HuH-7.5 (cell line): ENCODE data around the gene KRTAP3-3.
"Not testable (repeated sequence)": the region's sequence is repeated elsewhere in the genome, so short reads cannot be mapped to it uniquely, and the experiment has no call there.

Source experiments
- DNase-seq: peaks from one replicate; pipeline ENCODE4 v3.0.0; 2011; ENCODE audit warnings: low spot score

Gene KRTAP3-3

DNA sequence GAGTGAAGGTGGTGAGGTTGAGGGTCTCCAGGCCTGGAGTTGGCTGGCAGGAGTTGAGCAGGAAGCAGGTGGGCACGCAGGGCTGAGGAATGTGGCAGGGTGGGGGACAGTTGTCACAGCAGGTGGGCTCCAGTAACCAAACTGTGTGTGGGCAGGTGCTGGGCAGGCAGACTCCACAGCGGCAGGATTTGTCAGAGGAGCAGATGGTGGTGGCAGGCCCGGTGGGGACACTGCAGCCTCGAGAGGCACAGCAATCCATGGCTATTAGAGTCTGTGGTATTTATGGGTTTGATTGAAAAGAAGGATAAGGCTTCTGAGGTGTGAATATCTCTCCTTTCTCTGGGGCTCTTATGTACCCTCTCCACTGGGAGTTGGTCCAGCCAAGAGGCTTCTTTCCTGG is at the start of gene KRTAP3-3:
KRTAP3-3 (minus strand) TSS at position 326 of the 400 bp plus-strand sequence; CDS start at position 259, 67 bp downstream.
- no peak for DNase-seq

DNA sequence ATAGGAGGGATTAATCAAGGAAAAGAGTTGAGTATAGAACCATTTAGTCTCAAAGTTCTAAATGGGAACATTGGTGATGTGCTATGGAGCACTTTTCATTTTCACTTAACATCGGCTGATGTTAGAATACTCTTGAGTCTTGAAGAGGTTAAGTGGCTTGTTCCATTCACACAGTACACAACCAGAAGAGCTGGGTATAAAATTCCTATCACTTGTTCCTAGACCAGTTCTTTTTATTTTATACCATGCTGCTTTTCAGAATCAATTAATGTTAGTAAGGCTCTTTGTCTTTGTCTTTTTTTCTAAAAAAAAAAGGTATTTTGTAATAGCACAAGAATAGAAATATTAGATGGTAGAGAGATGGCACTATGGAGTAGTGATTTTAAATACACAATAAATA is 49.0 kb upstream of the KRTAP3-3 start:
- DNase-seq = no peak

DNA sequence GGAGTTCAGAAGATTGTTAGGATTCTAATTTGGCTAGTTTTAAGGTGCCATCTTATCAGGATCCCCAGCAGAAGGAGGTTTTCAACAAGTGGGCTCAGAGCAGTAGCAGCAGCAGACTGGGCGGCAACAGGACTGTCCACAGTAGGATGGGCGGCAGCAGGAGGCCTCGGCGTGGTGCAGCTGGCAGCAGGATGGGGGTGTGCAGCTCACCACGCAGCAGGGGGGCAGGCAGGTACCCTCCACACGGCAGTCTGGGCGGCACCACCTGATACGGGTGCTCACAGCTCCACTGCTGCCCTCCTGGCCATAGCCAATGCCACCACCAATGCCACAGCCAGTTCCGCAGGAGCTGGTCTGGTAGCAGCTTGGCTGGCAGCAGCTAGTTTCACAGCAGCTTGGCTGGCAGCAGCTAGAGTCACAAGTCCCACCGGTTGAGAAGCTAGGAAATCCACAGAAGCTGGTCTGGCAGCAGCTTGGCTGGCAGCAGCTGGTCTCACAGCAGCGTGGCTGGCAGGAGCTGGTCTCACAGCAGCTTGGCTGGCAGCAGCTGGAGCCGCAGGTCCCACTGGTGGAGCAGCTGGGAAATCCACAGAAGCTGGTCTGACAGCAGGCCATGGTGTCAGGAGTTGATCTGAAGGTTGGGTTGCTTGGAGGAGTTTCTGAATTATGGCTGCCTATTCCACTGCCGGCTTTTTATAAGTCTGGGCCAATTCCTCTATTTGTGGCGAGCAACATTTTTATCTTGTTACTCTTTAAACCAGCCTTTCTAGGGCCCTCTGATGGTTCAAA is 47.0 kb upstream of the KRTAP3-3 start, which contains the start of gene KRTAP1-1:
KRTAP1-1 (minus strand) TSS at position 668 of the 789 bp plus-strand sequence; CDS start at position 615, 53 bp downstream.
- DNase-seq = not testable (repeated sequence)

DNA sequence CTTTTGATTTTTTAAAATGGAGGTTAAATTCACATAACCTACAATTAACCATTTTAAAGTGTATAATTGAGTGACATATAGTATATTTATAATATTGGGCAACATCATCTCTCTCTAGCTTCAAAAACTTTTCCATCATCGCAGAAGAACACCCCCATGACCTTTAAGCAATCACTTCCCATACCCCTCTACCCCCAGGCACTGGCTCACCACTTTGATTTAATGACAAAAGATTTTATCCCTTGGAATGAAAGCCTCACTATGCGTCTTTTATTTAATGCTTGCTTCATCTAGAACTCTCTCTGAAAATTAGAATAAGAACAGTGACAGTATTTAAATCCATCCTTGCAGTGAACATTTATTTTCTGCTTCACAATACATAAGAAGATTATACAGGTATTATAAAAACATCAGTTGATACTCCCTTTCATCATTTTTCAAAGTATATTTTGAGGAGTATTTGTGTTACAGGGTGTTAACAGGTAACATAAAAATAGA is 43.9 kb upstream of the KRTAP3-3 start:
- DNase-seq = no peak

DNA sequence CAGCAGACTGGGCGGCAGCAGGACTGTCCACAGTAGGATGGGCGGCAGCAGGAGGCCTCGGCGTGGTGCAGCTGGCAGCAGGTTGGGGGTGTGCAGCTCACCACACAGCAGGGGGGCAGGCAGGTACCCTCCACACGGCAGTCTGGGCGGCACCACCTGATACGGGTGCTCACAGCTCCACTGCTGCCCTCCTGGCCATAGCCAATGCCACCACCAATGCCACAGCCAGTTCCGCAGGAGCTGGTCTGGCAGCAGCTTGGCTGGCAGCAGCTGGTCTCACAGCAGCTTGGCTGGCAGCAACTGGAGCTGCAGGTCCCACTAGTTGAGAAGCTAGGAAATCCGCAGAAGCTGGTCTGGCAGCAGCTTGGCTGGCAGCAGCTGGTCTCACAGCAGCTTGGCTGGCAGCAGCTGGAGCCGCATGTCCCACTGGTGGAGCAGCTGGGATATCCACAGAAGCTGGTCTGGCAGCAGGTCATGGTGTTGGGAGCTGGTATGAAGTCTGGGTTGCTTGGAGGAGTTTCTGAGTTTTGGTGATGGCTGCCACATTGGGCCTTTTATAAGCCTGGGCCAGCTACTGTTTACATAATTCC is 40.5 kb upstream of the KRTAP3-3 start, which contains the start of gene KRTAP1-3:
KRTAP1-3 (minus strand) TSS at position 529 of the 590 bp plus-strand sequence; CDS start at position 476, 53 bp downstream.
- not testable (repeated sequence) for DNase-seq

DNA sequence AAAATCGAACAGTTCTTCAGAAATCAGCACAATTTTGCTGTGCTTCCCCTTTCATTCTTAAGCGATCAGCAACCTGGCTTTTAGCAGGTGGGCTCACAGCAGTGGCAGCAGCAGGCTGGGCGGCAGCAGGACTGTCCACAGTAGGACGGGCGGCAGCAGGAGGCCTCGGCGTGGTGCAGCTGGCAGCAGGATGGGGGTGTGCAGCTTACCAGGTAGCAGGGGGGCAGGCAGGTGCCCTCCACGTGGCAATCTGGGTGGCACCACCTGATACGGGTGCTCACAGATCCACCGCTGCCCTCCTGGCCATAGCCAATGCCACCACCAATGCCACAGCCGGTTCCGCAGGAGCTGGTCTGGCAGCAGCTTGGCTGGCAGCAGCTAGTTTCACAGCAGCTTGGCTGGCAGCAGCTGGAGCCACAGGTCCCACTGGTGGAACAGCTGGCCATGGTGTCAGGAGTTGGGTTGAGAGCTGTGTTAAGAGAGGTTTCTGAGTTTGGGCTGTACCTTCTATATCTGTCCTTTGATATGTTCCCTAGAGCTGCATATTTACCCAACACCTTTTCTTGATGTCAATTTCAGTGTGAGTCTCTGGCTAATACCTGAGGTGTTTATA is 35.8 kb upstream of the KRTAP3-3 start, which contains the start of gene KRTAP1-4:
KRTAP1-4 (minus strand) TSS at position 563 of the 613 bp plus-strand sequence; CDS start at position 446, 117 bp downstream.
- DNase-seq = no peak

DNA sequence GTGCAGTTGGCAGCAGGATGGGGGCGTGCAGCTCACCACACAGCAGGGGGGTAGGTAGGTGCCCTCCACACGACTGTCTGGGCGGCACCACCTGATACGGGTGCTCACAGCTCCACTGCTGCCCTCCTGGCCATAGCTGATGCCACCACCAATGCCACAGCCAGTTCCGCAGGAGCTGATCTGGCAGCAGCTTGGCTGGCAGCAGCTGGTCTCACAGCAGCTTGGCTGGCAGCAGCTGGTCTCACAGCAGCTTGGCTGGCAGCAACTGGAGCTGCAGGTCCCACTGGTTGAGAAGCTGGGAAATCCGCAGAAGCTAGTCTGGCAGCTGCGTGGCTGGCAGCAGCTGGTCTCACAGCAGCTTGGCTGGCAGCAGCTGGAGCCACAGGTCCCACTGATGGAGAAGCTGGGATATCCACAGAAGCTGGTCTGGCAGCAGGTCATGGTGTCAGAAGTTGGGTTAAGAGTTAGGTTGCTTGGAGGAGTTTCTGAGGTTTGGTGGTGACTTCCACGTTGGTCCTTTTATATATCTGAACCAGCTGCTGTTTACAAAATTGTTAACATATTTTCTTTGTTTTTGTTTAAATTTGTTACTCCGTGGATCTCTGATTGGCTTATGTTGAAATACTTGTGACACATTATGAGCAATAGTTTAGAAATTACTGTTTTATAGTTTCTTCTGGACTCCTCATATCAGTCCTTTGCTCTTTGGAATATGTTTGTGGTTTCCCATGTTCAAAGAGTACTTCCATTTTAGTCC is 32.9 kb upstream of the KRTAP3-3 start, which contains the start of gene KRTAP1-5:
KRTAP1-5 (minus strand) TSS at position 494 of the 757 bp plus-strand sequence; CDS start at position 441, 53 bp downstream.
- no peak for DNase-seq

DNA sequence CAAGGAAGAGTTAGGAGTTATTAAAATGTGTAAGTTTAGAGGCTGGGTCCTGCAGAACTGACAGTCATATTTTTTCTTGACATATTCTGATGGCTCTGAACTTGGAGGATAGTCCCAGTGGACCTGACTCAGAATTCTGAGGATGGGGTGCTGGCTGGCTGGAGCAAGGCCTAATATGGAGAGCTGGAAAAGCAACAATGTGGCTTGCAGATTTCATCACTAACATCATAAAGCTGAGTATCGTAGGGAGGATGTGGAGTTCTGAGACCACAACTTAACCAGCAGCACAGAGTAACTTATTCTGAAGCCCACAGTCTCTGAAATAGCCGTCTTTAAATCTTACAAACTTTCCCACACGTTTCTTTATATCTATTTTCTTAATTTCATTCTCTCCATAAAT is 30.7 kb upstream of the KRTAP3-3 start:
- no peak for DNase-seq

DNA sequence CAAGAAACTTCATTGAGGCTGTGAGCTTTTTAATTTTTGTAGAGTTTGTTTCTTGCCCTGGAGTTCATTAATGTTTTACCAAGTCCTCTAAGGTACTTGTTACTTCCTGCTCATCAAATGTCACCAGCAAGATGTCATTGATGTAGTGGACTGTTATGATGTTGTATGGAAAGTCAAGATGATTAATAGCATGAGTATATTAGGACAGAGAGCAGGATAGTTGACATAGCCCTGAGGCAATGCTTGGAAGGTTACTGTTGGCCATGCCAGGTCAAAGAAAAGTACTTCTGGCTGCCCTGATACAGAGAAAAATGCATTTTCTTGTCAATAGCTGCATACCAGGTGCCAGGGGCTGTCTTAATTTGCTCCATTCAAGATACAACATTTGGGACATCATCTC is 26.4 kb upstream of the KRTAP3-3 start:
- DNase-seq = no peak

DNA sequence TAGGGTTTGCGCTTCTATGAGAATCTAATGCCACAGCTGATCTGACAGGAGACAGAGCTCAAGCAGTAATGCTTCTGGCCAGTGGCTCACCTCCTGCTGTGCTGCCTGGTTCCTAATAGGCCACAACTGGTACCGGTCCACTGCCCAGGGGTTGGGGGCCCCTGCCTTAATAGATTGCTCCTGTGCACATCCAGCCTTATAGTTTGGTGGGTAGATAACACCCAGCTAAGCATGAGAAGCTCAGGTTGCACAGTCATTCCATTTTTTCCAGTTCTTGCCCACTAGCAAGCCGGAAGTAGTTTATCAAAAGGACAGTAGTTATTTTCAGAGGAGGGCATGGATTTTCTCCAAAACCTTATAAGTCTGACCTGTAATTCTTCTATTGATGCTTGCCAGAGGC is 25.5 kb upstream of the KRTAP3-3 start:
- no peak for DNase-seq

DNA sequence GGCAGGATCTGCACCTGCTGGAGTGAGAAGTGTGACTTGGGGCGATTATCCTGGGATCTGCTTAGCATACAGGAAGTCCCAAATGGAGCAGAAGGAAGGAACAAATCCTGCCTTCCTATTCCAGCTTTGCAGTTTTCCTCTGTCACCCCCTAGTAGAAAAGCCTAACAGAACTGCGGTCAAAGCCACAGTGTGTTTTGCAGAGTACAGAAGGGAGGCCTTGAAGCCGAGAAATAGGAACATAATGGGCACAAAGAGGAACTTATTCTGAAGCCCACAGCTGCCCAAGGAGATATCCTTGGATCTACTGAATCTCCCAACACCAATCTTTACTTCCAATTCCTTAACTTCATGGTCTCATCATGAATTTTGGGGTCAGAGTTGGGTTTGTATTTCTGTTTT is 24.6 kb upstream of the KRTAP3-3 start:
- DNase-seq = no peak

DNA sequence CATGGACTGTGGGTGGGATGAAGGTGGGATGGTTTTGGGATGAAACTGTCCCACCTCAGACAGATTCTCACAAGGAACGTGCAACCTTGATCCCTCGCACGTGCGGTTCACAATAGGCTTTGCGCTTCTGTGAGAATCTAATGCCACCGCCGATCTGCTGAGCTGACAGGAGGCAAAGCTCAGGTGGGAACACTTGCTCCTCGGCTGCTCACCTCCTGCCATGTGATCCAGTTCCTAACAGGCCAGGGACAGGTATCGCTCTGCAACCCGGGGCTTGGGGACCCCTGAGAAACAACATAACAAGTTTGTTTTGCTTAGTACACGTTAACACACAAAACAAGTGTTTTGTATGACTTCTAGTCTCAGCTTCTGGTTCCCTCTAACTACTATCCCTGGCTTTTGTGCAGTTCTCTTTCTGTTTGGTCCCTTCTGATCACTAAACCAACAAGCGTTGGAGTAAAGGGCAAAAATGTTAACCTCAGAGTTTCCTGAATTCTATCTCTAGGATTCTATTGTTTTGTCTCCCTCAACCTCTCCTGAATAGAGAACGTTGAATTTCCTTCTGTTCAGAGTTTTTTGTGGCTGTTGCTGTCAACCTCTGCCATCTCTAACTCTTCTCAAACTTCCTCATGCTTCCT is 22.7 kb upstream of the KRTAP3-3 start:
- no peak for DNase-seq

DNA sequence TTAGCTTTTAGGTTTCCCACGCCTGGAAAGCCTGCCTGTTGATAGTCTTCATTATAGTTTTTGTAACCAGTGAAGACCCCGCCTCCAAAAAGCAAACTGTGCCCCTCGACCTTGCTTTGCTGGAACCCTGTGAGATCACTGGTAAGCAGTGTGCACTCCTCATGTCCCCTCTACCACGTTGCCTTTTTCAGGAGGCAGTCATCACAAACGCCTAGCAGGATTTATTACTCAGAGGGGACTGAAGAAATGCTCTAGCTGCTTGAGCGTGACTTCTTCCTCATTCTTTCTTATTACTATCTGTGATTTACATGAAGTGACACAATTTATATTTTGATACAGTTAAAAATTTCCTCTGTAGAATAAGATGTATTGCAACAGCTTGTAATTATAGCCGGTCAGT is 21.5 kb upstream of the KRTAP3-3 start:
- DNase-seq = no peak

DNA sequence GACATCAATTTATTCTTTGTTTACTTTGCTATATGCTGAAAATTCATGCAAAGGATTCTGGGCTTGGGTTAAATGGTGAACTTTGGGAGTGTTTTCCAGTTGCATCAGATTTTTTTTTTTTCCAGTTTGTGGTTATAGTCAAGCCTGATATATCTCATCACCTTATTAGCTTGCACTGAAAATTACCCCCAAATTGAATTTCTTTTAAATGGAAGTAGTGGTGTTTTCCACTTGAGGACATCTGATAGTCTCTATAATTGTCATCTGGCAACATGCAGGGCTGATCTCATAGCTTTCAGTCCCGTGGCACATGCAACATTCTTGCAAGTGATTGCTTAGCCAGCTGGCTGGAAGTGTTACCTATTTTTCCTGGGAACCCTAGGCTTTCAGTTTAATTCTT is 19.6 kb upstream of the KRTAP3-3 start:
- DNase-seq = no peak

DNA sequence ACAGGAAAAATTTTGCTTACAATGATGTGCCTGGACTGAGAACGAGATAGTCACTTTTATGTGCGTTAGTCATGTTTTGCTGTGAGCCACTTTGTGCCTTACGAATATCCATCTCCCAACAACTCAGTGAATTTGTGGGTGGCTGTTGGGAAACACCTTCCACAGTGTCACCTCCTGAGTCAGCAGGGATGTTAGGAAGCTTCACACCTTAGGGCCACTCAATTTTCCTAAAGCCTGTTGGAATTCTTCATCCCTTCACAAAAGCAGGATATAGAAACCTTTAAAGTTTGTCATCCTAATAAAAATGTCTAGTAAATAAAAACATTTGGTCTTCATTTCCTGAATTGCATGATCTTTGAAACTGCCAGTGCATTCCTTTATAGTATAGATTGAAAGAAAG is 19.2 kb upstream of the KRTAP3-3 start:
- DNase-seq = no peak

DNA sequence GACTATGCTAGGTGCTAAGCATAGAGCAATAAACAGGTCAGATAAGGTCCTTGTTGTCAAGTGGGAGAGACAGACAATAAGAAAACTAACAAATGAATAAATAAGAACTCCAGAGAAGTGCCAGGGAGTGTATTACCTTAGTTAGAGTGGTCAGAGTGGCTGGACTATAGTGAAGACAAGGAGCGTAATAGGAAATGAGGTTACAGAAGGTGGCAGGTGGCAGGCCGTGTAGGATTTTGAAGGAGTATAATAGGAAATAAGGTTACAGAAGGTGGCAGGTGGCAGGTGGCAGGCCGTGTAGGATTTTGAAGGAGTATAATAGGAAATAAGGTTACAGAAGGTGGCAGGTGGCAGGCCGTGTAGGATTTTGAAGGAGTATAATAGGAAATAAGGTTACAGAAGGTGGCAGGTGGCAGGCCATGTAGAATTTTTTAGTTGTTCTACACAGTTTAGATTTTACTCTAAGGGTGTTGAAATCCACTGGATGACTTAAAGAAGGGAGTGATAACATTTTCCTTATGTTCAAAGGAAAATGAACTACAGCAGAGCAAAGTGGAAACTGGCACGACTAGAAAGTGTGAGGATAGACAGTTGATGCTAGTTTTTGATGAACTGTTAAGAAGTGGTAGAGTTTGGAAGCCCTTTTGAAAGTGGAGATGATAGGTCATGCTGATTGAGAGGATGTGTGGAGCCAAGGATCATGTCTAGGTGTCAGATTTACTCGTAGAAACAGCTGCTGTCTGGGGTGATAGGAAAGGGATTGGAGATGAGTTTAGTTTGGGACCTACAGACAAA is 18.6 kb upstream of the KRTAP3-3 start:
- DNase-seq = no peak

DNA sequence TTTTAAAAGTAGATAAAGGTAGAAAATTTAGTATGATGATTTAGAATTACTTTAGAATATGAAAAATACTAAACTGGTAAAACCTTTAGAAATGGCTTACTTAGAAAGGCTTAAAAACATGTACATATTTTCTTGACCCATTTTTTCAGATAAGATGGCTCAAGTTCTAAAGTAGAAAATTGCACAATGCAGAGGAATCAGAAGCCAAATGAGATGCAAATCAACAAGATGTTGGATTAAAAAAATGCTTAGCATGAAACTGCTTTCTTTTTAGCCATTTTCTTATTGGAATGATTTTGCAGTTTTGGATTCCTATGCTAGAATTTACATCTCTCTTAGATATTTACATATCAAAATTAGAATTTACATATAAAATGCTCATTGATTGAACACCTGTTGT is 16.5 kb upstream of the KRTAP3-3 start:
- DNase-seq = no peak

DNA sequence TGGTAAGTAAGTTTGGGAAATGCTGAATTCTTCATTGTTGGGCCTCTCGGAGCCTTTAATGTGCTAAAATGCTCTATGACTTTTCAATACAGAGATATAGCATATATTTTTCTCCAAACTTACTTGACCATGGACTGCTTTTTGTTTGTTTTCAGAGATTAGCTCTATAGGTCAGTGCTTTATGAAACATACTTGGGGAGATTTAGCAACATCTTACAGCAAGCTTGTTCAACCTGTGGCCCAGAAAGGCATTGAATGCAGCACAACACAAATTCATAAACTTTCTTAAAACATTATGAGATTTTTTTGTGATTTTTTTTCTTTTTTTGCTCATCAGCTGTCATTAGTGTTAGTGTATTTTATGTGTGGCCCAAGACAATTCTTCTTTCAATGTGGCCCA is 16.0 kb upstream of the KRTAP3-3 start:
- DNase-seq = no peak

DNA sequence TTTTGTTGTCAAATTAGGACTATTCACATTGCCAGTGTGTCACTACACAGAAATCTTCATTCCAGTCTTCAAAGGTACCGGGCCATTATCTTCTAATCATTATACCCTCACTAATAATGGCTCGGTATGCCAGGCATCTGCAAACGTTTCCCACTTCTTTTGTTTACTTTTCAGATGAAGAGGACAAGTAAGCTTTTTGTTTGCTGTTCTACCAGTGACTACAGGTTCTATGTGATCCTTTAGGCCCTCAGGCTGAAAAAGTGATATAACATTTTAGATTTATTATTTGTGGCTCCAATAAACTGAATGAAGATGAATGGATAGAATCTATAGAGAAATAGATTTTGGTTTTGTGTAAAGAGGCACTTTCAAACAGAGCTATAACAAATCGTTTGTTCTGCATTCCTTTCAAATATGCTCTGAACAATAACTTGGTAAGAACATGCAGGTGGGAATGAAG is 15.4 kb upstream of the KRTAP3-3 start:
- peak; percentile 8 for DNase-seq

DNA sequence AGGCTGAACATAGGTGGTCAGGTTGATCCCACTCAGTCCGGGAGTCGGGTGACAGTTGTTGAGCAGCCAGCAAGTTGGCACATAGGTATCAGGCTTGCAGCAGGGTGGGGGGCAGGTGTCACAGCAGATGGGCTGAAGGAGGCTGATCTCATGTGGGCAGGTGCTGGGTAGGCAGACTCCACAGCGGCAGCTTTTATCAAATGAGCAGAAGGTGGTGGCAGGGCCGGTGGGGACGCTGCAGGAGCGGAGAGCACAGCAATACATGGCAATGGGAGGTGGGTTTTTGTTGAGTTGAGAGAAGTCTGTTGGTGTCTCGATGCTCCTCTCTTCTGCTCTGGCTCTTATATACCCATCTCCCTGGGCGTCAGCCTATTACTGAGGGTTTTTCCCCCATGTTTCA is 14.8 kb upstream of the KRTAP3-3 start, which contains the start of gene KRTAP3-1:
KRTAP3-1 (minus strand) TSS at position 318 of the 400 bp plus-strand sequence; CDS start at position 264, 54 bp downstream.
- no peak for DNase-seq
